GM21390 (cell line): Measurements from ENCODE around the gene GPRASP2.
A peak's percentile ranks its signal among the peaks of the same experiment; 100 is the strongest.
"Not testable (repeated sequence)": the region's sequence is repeated elsewhere in the genome, so short reads cannot be mapped to it uniquely, and the experiment has no call there.

Experiments
- ATAC-seq: cut with Tn5 transposase; IDR thresholded peaks from one replicate; pipeline ENCODE4 v1.9.1; 2021; ENCODE audit not compliant: unreplicated experiment

The GPRASP2 gene

DNA sequence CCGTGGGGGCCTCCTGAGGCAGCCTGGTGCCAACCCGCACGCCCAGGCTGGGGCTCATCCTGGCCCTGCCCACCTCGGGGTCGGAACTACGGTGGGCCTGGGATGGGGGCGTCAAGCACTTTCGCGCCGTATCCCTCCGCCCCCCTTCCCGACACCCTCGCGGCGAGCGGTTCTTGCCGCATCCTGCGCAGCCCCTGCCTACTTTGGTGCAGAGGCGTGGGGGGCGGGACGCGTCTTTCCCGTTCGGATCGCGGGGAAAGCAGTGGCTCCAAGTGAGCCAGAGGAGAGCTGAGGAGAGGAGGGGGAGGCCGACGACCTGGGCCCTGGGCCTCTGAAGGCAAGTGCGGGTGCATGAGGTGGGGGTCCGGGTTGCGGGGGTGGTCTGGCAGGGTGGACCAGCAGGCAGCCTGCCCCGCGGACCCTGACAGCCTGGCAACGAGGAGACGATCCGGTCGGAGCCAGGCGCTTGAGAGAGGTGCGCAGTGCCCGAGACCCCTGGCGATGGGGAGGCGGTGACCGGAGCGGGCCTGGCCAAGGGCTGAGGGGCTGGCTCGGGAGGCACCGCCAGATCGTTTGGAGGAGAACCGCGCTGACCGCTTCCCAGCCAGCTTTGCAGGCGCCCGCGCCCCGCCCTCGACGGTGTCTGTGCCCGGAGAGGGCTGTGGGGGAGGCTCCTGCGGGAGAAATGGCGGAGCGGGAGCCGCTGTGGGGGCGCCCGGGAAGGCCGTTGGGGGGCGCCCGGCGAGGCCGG is at the start of gene GPRASP2:
Gene GPRASP2, plus strand, starts transcription at position 233 of the 751 bp plus-strand sequence. CDS start 2,422 bp downstream, outside the sequence.
- no peak for ATAC-seq

DNA sequence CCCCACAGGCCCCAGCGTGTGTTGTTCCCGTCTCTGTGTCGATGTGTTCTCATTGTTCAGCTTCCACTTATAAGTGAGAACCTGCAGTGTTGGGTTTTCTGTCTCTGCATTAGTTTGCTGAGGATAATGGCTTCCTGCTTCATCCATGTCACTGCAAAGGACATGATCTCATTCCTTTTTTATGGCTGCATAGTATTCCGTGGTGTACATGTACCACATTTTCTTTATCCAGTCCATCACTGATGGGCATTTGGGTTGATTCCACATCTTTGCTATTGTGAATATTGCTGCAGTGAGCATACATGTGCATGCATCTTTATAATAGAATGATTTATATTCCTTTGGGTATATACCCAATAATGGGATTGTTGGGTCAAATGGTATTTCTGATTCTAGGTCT is 48.4 kb upstream of the GPRASP2 start:
- not testable (repeated sequence) for ATAC-seq

DNA sequence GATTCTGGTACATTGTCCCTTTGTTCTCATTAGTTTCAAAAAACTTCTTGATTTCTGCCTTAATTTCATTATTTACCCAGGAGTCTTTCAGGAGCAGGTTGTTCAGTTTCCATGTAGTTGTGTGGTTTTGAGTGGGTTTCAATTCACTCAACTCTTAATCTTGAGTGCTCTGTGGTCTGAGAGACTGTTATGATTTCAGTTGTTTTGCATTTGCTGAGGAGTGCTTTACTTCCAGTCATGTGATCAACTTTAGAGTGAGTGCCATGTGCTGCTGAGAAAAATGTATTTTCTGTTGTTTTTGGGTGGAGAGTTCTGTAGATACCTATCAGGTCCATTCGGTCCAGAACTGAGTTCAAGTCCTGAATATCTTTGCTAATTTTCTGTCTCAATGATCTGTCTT is 45.2 kb upstream of the GPRASP2 start:
- ATAC-seq, result not testable (repeated sequence)

DNA sequence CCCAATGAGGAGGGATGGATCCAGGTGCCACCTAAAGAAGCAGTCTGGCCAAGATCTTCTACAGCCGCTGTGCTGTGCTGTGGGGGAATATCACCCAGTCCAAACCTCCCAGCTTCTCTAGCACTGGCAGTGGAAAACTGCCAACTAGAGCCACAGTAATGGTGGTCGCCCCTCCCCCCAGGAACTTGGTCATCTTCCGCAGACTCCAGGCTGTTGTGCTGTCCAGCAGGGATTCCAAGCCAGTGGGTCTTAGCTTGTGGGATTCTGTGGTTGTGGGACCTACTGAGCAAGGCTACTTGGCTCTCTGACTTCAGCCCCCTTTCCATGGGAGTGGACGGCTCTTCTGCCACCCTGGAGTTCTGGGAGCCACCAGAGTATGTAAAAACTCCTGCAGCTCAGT is 42.7 kb upstream of the GPRASP2 start:
- ATAC-seq, result no peak

DNA sequence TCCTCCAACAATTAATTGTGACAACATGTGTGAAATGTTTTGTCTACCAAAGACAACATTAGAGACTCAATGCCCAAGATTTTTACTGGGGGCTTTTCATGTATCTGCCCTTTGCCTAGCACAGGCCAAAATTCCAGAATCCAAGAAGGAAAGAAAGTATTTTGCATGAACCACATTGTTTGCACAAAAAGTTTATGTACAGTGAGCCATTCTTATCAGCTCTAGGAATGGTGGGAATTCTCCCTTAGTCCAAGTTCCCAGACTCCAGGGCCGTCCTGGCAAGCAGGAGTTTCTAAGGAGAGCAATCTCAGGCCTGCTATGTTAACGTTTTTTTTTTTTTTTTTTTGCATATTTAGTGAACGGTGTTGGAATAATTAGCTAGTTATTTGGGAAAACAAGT is 39.4 kb upstream of the GPRASP2 start:
- no peak for ATAC-seq

DNA sequence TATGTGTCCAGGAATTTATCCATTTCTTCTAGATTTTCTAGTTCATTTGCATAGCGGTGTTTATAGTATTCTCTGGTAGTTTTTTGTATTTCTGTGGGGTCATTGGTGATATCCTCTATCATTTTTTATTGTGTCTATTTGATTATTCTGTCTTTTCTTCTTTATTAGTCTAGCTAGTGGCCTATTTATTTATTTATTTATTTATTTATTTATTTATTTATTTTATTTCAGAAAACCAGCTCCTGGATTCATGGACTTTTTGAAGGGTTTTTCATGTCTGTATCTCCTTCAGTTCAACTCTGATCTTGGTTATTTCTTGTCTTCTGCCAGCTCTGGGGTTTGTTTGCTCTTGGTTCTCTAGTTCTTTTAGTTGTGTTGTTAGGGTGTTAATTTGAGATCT is 34.8 kb upstream of the GPRASP2 start:
- ATAC-seq, result not testable (repeated sequence)

DNA sequence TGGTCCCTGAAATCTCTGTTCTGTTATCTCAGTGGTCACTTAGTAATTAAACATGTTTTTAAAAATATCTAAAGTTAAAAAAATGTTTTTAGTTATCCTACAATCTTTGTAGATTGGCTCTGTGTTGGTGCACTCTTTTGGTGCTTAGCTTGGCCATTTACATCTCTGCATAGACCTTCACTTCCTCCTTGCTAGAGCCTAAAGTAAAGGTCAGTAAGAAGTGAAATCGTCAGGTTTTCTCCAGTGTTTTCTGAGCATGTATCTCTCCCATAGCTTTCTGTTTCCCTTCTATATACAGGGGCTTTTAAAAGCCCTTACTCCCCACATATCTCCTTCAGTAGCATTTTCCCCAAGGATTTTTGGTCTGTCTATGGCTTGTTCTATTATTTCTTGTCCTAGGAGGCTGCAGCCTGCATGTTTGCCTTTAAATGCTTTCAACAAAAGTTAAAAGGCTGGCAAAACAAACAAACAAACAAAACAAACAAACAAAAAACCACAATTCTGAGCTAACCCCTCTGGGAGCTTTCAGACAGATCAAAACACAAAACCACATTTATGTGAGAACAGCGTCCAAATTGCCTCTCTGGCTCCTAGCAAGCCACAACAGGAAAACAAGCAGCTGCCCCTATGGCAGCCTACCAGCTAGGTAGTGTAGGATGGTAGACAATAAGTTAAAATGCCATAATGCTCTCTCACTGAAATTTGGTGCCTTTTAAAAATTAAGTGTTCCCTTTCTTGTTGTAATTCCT is 27.3 kb upstream of the GPRASP2 start:
- peak; percentile 76 for ATAC-seq

DNA sequence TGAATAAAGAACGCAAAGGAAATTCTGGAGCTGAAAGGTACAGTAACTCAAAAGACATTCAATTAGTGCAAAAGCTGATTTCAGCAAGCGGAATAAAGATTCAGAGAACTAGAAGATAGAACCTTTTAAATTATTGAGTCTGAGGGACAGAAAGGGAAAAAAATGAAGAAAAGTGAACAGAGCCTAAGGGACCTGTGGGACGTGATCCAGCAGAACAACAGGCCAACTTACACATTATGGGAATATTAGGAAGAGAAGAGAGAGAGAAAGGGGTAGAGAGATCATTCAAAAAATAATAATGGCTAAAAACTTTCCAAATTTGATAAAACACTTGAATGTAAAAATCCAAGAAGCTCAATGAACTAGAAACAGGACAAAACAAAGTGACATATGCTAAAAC is 17.5 kb upstream of the GPRASP2 start:
- ATAC-seq, result no peak

DNA sequence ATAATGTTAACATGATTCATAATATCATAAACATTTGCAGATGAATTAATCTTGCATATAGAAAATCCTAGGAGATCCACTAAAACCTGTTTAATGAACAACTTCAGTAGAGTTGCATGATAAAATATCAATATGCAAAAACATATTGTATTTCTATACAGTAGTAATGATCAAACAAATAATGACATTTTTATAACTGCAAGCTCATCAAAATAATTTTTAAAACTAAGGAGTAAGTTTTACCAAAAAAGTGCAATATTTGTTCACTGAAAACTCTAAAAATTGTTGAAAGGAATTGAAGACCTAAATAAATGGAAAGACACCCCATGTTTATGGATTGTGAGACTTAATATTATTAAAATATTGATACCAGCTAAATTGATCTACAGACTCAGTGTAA is 15.9 kb upstream of the GPRASP2 start:
- no peak for ATAC-seq

DNA sequence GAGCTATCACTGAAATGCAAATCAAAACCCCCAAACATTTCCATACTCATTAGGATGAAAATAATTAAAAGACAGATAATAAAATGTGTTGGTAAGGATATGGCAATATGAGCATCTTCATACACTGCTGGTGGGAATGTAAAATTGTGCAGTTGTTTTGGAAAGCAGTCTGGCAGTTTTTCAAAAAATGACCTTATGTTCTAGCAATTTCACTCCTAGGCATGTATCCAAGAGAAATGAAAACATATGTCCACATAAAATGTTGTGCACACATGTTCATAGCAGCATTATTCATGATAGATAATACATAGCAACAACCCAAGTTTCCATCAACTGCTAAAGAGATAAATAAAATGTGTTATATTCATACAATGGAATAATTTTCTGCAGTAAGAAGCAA is 14.8 kb upstream of the GPRASP2 start:
- ATAC-seq, result no peak

DNA sequence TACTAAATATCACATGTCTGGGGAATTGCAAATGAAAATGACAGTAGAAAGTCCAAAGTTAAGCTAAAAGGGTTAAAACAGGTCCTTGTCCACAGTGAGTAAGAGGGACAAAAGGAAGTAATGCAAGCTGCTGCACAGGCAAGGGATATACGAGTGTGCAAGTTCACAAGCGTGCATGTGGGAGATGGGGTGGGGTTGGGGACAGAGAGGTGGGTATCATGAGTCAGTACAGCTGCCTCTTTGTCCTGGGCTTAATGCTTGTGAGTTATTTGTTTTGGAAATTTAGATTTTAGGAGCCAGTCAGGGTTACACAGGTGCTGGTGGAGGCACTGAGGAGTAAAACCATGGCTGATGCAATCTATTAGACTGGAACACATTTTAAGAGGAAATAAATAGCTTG is 3.3 kb upstream of the GPRASP2 start:
- ATAC-seq, result no peak

DNA sequence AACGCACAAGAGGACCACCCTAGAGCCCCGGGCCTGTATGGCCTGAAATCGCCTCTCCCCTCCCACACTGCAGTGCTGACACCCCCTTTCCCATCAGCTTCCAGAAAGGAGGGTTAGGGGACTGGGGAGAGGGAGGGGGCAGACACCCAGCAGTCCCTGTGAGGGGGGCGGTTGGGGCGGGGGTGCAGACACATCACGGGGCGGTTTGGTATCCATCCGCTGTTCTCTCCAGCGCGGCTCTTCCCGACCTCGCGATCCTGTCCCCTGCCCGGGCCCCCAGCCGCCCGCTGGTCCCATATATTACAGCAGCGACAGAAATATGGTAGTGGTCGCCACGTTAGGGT is 404 bp upstream of the GPRASP2 start:
- no peak for ATAC-seq

DNA sequence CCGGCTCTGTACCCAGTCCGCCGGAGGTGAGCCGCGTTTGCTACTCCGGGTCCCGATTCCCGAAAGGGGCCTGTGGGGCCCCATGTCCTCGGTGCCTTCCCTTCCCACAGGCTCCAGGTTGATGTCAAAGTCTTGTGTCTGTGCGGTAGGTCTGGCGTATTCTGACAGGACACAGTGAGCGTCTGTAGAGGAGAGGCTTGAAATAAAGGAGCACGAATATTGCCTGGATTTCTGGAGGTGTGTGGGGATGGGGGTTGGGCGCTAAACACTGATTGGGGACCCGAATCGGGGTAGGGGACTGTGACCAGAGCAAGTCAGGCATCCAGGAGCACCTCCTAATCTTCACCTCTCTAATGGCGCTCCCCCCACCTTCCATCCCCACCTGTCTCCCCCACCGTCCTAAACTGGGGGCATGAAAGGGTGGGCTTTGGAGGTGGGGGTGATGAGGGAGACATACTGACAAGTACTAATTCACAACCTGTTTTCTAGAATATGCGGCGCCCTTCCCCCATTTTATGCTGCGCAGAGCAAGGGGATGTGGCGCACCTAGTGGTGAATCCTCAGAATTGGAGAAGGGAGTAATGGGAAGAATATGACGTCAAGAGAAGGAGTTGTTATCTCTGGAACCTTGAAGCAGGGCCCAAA is 855 bp downstream of the GPRASP2 start:
- no peak for ATAC-seq

DNA sequence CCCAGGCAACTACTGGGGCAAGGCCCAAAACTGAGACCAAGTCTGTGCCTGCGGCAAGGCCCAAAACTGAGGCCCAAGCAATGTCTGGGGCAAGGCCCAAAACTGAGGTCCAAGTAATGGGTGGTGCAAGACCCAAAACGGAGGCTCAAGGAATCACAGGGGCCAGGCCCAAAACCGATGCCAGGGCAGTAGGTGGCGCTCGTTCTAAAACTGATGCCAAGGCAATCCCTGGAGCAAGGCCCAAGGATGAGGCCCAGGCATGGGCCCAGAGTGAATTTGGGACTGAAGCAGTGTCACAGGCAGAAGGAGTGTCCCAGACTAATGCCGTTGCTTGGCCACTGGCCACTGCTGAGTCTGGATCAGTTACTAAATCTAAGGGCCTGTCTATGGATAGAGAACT is 2.7 kb downstream of the GPRASP2 start:
- ATAC-seq, result no peak

DNA sequence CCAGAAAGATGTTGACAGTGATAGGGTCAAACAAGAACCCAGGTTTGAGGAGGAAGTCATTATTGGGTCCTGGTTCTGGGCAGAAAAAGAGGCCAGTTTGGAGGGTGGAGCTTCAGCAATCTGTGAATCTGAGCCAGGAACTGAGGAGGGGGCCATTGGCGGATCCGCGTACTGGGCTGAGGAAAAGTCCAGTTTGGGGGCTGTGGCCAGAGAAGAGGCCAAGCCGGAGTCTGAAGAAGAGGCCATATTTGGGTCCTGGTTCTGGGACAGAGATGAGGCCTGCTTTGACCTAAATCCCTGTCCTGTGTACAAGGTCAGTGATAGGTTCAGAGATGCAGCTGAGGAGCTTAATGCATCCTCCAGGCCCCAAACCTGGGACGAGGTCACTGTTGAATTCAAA is 3.7 kb downstream of the GPRASP2 start:
- no peak for ATAC-seq

DNA sequence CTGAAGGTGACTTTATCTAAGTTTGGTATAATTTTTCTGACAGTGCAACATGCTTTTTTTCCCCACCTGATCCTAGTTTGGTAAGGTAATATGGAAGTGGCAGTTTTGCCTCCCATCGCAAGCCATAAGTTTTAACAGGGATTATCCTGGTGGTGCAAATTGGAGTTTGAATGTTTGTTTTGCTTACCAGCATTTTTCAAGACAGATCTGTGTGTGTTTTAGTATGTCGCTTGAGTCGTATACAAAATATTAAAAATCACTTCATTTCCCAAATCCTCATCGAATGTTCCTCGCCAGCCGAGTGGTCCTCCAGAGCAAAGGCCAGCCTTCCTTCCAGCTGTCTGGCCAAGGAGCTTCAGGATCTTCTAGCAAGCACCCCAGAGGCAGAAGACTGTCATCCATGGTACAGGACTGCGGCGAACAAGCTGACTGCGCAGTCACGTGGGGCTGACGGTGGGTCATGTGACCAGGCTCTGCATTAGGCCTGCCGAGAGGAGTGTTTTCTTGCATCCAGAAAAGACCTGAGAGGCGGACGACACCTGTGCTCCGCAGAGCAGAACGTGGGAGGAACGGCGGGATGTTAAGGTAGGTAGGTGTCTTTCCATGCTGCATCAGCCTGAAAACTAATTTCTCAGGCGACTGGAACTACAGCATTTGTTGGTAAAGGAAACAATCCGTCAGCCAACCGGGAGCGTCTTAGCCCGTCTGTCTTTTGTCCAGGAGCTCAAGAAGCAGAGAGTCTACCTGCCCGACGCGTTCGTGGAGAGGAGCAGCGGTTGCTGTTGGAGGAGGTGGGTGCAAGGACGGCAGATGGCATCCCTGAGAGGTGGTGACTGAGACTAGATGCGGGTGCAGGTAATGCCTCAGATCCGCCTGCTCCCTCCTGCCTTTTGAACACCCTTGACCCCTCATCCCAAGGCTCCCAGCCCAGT is 8.3 kb downstream of the GPRASP2 start, which contains the start of gene GPRASP3:
Gene GPRASP3, plus strand, starts transcription at position 507 of the 932 bp plus-strand sequence. CDS start 28,253 bp downstream, outside the sequence.
- peak; percentile 98 for ATAC-seq

DNA sequence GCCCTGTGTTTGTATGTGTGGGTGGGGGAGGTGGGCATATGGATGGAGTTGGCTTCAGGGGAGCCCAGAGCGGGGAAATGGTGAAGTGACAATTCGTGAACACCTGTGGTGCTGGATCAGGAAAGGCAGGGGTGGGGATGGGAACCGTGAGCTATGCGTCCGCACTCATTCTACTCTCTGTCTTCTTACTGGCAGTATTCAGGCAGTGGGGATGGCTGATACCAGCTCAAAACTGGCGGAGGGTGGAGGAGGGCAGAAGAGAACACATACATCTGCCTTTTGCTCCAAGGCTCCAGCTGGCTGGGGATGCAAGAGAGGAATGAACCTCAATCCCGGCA is 8.9 kb downstream of the GPRASP2 start:
- not testable (repeated sequence) for ATAC-seq

DNA sequence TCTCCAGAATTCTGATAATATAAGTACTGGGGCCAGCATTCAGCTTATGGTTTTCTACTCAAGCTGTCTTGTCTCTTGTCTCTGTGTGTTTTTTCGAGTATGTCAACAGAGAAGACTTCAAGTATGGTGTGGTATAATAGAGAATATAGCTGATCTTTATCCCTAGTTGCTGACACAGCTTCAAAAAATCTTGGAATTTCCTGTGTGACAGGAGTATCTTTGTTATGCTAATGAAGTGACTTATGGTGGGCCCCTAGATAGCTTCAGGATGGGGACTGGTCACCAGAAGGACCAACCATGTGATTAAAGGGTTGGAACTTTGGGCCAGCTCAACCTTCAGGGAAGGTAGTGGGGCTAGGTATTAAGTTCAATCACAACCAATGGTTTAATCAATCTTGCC is 11.2 kb downstream of the GPRASP2 start:
- ATAC-seq, result no peak

DNA sequence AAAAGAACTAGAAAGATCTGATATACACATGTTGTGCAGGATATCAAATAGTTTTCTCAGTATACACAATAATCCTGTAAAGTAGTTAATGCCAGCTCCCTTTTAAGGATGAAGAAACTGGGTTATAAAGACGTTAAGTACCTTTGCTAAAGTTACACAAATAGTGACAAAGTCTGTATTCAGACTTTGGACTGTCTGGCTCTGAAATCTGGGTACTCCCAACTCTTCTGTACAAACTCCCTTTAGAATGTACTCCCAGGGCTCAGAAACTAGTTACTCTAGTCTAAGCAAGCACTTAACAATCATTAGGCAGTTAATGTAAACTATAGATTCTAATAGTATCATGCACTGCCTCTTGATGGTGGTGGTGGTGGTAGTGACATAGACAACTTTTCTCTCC is 15.5 kb downstream of the GPRASP2 start:
- ATAC-seq, result no peak

DNA sequence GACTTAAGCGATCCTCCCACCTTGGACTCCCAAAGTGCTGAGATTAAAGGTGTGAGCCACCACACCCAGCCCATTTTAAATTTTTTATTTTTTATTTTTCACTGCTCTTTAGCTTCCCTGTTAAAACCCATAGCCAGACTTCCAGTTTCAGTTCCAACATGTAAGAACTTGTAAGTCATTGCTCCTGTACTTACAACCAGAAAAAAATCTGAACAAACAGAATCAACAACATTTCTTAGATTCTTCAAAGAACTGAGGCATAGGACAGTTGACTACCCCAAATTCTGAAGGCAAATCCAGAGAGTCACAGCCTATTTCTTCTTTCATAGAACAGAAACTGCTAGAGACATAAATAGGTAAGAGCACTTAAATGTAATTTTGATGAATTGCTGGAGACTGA is 16.4 kb downstream of the GPRASP2 start:
- no peak for ATAC-seq

DNA sequence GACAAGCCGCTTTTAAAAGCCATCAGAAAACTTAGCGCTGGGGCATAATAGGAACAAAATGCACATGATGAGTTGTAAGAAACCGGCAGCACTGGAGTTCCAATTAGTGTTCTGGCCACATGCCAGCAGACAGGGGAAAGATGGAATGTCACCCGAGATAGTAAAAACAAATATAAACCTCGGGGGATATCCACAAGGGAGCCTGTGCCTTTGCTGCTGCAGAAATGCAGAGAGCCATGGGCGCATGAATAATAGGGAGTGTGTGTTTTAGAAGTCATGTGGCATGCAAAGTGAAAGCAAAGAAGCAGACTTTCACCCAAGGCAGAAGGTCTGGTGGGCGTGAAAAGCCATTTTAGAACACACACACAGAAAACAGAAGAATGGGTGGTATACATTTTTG is 27.4 kb downstream of the GPRASP2 start:
- no peak for ATAC-seq
